Dendritic cell treated with granulocyte-macrophage colony-stimulating factor and Interleukin-4, amounts not matched to agents 40 ng/mL and 50 ng/mL, for 4 days (primary cell): ENCODE data around the gene ROCK2.

Experiments
- H3K27ac Mint-ChIP-seq: one replicate; pipeline ENCODE4 v1.8.0; 2022; ENCODE audit warnings: mild to moderate bottlenecking, mixed read lengths
- H3K27me3 Mint-ChIP-seq: one replicate; pipeline ENCODE4 v1.8.0; 2022; ENCODE audit warnings: mild to moderate bottlenecking, mixed read lengths
- H3K36me3 Mint-ChIP-seq: one replicate; pipeline ENCODE4 v1.8.0; 2022; ENCODE audit warnings: low read depth, mixed read lengths
- H3K4me1 Mint-ChIP-seq: one replicate; pipeline ENCODE4 v1.8.0; 2022; ENCODE audit warnings: low read depth, mixed read lengths
- H3K4me3 Mint-ChIP-seq: one replicate; pipeline ENCODE4 v1.8.0; 2022; ENCODE audit warnings: mild to moderate bottlenecking, moderate library complexity, mixed read lengths
- H3K9me3 Mint-ChIP-seq: one replicate; pipeline ENCODE4 v1.8.0; 2022; ENCODE audit warnings: mixed read lengths
- intact Hi-C: fragments of 100-400 bp; cut with micrococcal nuclease; formaldehyde crosslinking; loops from one replicate; pipeline ENCODE4 v1.15.0; 2022

The ROCK2 gene

DNA sequence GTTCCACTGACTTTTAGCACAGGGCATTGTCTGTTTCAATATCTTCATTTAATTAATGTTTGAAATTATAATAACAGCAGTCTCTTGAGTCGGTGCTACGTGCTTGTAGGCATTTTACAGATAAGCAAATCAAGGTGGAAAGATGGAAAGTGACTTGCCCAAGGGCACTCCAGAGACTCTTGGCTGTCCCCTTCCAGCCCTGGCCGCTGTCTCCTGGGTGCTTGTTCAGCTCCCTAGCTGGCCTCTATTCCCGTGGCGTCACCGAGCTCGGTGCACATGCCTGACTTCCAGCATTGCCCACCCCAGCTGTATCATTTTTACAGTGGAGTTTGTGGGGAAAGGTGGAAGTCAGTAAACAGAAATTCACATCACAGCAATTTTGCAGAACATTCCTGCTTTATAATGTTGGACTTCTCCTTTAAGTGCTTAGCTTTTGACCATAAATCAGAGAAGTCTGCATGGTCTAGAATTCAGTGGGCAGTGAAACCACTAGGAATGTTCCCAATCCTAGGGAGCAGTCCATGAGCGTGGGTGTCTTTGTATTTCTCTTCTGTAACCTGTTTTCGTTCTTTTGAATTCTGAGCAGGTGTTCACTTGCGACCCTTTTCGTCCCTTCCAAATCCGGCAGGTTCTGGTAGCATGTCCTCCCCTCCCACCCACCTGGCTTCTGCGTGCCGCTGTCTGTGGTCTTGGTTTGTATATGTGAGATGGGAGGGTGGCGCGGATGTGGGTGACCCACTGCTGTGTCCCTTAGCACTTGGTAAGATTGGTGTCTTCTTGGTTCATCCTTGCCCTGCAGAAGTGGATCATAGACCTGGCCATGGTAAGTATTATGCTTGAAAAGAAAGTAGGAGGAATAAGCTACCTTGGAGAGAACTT, 180.8 kb downstream of the ROCK2 start:
- no peak overlapping the region for H3K4me3 Mint-ChIP-seq
- H3K36me3 Mint-ChIP-seq = peaks cover 84% of the 10 kb centered on the region
- H3K27ac Mint-ChIP-seq = peak overlapping the region; percentile 39
- intact Hi-C loops = no loop called here
- H3K4me1 Mint-ChIP-seq = peaks cover 33% of the 10 kb centered on the region
- no peaks in the 10 kb centered on the region for H3K27me3 Mint-ChIP-seq
- H3K9me3 Mint-ChIP-seq = no peaks in the 10 kb centered on the region

DNA sequence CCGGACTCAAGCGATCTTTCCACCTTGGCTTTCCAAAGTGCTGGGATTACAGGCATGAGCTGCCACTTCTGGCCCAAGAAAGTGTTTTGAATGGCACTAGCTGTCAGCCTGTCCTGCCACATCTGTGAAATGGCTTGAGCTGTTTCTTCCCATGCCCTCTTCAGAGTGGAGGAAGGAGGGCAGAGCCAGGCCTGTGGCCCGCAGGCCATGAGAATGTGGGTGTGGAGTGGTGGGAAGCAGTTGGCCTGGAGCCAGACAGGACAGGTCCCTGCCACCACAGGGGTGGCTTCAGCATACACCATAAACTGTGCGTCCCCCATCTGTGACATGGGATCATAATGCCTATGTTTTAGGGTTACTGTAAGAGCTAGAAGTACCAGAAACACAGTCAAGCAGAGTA, 182.7 kb downstream of the ROCK2 start:
- no peaks in the 10 kb centered on the region for H3K27me3 Mint-ChIP-seq
- H3K27ac Mint-ChIP-seq = peak overlapping the region; percentile 85
- H3K4me1 Mint-ChIP-seq = peaks cover 41% of the 10 kb centered on the region
- intact Hi-C loops = no loop called here
- peaks cover 81% of the 10 kb centered on the region for H3K36me3 Mint-ChIP-seq
- H3K9me3 Mint-ChIP-seq = no peaks in the 10 kb centered on the region
- no peak overlapping the region for H3K4me3 Mint-ChIP-seq

DNA sequence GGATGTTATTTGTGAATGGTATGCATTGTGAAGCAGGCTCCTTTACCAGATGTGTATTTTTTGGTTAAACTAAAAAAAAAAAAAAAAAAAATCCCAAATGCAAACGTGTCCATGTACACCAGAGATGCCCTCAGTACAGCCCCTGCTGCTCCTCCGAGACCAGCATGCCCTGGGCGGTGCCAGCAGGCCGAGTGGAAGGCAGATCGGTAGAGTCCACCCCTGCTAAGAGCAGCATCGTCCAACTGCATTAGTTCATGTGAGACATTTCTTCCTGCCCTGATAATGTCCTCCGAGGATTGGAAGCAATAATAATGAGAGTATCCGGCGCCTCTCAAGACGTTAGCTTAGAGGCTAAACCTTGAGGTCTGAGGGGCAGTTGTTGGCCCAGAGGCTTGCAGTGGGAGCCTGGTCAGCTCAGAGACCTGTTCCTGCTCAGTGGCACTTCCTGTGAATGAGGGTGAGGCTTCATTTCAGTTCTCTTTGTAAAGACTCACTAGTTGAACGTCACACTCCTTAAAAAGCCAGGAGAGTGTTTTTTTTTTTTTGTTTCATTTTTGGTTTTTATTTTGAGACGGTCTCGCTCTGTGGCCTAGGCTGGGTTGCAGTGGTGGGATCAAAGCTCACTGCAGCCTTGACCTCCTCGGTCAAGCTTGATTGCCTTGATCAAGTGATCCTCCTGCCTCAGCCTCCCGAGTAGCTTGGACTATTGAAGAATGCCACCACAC, 183.5 kb downstream of the ROCK2 start:
- Mint-ChIP-seq H3K36me3 (peaks cover 74% of the 10 kb centered on the region), H3K4me1 (peaks cover 50% of the 10 kb centered on the region), H3K4me3 (peak overlapping the region; percentile 57), H3K27me3 (no peaks in the 10 kb centered on the region), H3K9me3 (no peaks in the 10 kb centered on the region), H3K27ac (peak overlapping the region; percentile 85)
- intact Hi-C loops = no loop called here

DNA sequence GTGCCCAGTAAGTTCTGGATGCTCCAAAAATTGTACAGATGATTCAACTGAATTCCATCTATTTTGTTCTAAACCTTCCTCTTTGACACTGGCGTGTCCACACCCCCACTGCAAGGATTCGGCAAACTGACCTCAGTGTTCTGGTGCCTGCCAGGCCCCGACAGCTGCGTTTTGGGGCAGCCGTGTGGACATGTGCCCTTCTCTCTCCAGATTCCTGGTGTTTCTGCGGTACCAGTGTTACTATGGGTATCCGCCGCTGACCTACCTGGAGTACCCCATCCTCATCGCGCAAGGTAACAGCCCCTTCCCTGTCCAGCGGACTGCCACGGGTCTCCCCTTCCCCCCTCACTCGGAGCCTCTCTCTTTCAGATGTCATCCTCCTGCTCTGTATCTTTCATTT, 184.2 kb downstream of the ROCK2 start:
- H3K36me3 Mint-ChIP-seq = peaks cover 67% of the 10 kb centered on the region
- no peaks in the 10 kb centered on the region for H3K27me3 Mint-ChIP-seq
- H3K27ac Mint-ChIP-seq = peak overlapping the region; percentile 85
- intact Hi-C loops = no loop called here
- H3K9me3 Mint-ChIP-seq = no peaks in the 10 kb centered on the region
- H3K4me3 Mint-ChIP-seq = no peak overlapping the region
- H3K4me1 Mint-ChIP-seq = peaks cover 51% of the 10 kb centered on the region

DNA sequence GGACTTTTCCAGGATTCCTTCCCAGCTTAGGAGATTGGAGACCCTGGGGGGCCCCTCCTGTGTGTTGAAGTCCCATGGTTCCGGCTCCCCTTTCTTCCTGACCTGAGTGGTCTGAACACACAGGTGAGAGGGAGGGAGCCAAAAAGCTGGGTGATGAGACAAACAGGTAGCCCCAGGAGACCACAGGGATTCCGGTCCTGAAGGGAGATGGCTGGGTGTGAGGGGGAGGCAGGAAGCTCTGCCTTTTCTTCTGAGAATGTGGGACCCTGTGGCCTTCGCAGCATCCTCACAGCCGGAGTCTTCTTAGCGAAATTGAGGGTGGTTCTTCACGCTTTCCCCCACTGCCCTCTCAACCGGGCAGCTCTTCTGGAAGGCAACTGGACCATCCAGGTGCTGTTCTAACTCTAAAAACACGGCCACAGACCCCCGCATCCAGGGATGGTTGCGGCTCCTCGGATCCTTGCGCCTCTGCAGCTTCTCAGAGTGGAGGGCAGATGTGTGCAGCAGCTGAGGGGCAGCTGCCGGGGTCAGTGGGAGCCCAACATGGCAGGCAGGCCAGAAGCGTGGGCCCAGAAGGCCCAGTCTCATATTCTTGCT, 184.8 kb downstream of the ROCK2 start:
- peak overlapping the region; percentile 85 for H3K27ac Mint-ChIP-seq
- H3K27me3 Mint-ChIP-seq = no peaks in the 10 kb centered on the region
- intact Hi-C loops = no loop called here
- no peak overlapping the region for H3K4me3 Mint-ChIP-seq
- H3K4me1 Mint-ChIP-seq = peaks cover 52% of the 10 kb centered on the region
- no peaks in the 10 kb centered on the region for H3K9me3 Mint-ChIP-seq
- peaks cover 61% of the 10 kb centered on the region for H3K36me3 Mint-ChIP-seq

DNA sequence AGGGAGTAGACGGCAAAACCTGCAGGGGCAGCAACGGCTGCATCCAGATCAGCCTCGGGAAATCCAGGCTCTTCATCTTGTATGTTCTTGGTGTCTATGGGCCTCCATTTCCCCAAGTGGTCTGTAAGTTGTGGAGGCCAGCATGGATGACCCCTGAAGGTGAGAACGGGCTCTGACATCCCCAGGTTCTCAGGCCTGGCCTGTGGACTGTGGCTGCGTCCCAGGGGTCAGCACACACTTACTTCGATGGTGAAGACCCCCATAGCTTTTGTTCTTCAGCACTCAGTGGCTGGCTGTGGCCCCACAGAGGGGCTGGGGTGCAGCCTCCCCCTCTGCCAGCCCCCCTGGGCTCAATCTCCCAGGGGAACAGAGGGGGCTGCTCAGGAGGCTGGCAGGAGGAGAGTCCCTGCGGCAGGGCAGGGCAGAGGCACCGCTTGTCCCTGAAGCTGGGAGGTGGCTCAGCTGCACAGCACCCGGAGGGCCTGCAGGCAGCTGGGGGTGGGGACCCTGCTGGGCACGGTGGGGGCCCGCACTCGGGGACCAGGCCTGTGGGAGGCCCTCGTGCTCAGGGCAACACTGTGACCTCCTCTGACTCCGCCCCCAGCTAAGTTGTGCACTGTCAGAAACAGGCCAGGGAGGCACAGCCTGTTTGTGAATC, 185.4 kb downstream of the ROCK2 start:
- Mint-ChIP-seq H3K27ac (peak overlapping the region; percentile 85), H3K4me1 (peaks cover 57% of the 10 kb centered on the region), H3K9me3 (no peaks in the 10 kb centered on the region), H3K27me3 (no peaks in the 10 kb centered on the region), H3K36me3 (peaks cover 58% of the 10 kb centered on the region), H3K4me3 (no peak overlapping the region)
- intact Hi-C loops = no loop called here

DNA sequence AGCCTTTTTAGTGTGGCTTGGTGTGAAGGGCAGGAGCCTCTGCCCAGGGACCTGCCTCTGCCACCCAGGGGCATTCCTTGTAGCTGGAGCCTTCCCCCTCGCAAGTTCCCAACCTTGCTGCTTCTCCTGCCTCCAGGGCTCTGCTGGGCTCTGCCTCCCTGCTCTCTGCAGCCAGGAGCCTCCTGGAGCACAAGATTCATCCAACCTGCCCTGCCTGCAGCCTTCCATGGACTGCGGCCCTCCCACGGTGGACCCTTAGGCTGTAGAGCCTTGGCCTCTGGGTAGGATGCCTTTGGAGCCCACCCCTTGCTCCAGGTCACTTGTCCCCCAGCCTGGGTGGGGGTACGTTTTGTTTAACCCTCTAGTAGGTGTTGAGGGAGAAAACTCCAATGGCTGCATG, 186.7 kb downstream of the ROCK2 start:
- Mint-ChIP-seq H3K9me3 (no peaks in the 10 kb centered on the region), H3K27ac (no peak overlapping the region), H3K36me3 (peaks cover 44% of the 10 kb centered on the region), H3K27me3 (no peaks in the 10 kb centered on the region), H3K4me3 (no peak overlapping the region), H3K4me1 (peaks cover 49% of the 10 kb centered on the region)
- intact Hi-C loops = no loop called here

DNA sequence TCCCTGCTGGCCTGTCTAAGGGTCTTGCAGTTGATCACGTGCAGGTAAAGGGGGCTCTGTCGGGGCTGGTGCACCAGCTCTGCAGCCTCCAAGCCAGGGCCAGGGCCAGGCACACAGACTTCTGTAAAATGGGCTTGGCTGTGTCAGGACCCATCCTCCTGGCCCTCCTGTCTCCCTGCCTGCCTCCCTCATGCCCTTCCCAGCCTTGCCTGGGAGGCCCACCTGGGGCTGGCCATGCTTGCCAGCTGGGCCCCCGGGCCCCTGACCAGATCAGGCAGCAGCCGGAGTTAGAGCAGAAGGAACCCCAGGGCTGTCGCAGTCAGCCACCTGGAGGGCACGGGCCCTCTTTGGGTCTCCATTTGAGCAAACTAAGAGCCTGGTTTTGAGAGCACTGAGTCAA, 187.1 kb downstream of the ROCK2 start:
- H3K36me3 Mint-ChIP-seq = peaks cover 40% of the 10 kb centered on the region
- intact Hi-C loops = no loop called here
- no peaks in the 10 kb centered on the region for H3K27me3 Mint-ChIP-seq
- no peak overlapping the region for H3K27ac Mint-ChIP-seq
- H3K9me3 Mint-ChIP-seq = no peaks in the 10 kb centered on the region
- H3K4me1 Mint-ChIP-seq = peaks cover 49% of the 10 kb centered on the region
- H3K4me3 Mint-ChIP-seq = no peak overlapping the region

DNA sequence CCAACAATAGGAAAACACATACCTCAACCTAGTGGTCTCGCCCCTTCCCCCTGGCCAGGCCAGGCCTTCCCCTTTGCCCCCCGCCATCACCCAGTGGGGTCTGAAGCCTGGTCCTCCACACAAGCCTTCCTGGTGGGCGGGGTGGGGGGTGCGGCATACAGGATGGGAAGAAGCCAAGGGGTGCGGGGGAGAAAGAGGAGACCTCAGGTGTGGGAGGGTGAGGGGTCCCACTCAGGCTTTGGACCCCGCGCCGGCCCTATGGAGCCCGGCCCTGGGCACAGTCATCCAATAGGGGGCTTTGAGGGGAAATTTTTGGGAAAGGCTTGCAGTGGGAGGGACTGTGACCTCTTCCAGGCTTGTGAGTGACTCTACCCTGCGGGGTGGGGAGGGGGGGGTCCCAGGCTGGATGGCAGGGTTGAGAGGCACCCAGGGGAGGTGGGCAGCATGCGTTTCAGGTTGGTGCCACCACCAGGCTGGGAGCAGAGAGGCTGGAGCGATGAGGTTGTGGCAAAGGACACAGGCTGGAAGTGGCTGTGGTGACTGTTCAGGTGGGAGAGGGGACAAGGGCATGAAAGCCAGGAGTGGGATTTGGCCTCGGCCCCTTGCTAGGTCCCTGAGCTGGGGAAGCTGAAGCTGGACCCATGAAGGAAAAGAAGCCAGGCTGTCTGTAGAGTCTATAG, 187.9 kb downstream of the ROCK2 start:
- H3K27me3 Mint-ChIP-seq = no peaks in the 10 kb centered on the region
- intact Hi-C loops = no loop called here
- H3K4me1 Mint-ChIP-seq = peaks cover 49% of the 10 kb centered on the region
- H3K9me3 Mint-ChIP-seq = no peaks in the 10 kb centered on the region
- H3K4me3 Mint-ChIP-seq = peak overlapping the region; percentile 80
- H3K27ac Mint-ChIP-seq = peak overlapping the region; percentile 75
- H3K36me3 Mint-ChIP-seq = peaks cover 32% of the 10 kb centered on the region

DNA sequence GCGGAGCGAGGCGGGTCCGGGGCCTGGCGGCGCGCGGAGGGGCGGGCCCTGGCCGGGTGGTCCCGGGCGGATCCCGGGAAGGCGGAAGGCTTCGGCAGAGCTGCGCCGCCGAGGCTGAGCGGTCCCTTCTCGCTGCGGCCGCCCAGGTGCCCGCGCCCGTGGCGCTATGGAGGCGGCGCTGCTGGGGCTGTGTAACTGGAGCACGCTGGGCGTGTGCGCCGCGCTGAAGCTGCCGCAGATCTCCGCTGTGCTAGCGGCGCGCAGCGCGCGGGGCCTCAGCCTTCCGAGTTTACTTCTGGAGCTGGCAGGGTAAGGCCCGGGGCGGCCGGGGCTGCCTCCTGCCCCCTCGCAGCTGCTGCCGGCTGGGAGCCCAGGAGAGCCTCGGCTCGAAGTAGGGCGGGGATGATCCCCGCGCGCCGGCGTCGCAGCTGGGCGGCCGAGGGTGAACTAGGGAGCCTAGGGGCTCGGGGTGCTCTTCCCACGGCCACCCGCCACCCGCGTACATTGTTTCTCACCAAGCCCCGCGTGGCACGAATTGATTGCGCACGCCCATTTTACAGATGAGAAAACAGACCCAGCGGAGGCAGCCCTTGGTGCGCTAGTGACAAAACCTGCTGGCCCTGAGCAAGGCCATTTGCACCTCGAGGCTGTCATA, 188.9 kb downstream of the ROCK2 start, which contains the start of gene SLC66A3:
SLC66A3 (plus strand) TSS at position 87 of the 655 bp plus-strand sequence; CDS start at position 167, 80 bp downstream.
- Mint-ChIP-seq H3K36me3 (peaks cover 27% of the 10 kb centered on the region), H3K27ac (peak within 1 kb of the TSS; percentile 94), H3K27me3 (no peaks in the 10 kb centered on the region), H3K4me3 (peak within 1 kb of the TSS; percentile 80), H3K4me1 (peaks cover 41% of the 10 kb centered on the region), H3K9me3 (no peaks in the 10 kb centered on the region)
- intact Hi-C loops = loop anchor here (2.0 kb wide), 1 partner anchor 23 kb away; a partner anchor contains a TSS

DNA sequence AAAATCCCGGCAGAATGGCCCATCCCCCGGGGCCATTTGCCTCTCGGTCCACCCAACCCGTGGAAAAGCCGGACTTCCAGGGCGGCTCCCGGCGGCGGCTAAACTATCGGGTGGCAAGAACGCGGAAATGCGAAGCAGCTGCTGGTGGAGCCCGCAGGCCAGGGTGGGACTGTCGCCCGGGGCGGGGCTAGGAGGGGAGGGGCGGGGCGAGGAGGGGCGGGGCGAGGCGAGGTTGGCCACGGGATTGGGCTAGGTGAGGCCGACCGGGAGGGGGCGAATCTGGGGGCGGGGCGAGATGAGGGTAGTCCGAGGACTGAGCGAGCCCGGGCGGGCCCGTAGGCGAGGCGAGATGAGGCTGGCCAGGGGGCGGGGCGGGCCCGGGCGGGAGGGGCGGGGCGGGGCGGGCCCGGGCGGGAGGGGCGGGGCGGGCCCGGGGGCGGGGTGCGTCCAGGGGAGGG, 189.5 kb downstream of the ROCK2 start:
- Mint-ChIP-seq H3K36me3 (peaks cover 22% of the 10 kb centered on the region), H3K9me3 (no peaks in the 10 kb centered on the region), H3K4me3 (peak overlapping the region; percentile 80), H3K27ac (peak overlapping the region; percentile 94), H3K27me3 (no peaks in the 10 kb centered on the region), H3K4me1 (peaks cover 36% of the 10 kb centered on the region)
- intact Hi-C loops = loop anchor here (2.0 kb wide), 1 partner anchor 22 kb away; a partner anchor contains a TSS

DNA sequence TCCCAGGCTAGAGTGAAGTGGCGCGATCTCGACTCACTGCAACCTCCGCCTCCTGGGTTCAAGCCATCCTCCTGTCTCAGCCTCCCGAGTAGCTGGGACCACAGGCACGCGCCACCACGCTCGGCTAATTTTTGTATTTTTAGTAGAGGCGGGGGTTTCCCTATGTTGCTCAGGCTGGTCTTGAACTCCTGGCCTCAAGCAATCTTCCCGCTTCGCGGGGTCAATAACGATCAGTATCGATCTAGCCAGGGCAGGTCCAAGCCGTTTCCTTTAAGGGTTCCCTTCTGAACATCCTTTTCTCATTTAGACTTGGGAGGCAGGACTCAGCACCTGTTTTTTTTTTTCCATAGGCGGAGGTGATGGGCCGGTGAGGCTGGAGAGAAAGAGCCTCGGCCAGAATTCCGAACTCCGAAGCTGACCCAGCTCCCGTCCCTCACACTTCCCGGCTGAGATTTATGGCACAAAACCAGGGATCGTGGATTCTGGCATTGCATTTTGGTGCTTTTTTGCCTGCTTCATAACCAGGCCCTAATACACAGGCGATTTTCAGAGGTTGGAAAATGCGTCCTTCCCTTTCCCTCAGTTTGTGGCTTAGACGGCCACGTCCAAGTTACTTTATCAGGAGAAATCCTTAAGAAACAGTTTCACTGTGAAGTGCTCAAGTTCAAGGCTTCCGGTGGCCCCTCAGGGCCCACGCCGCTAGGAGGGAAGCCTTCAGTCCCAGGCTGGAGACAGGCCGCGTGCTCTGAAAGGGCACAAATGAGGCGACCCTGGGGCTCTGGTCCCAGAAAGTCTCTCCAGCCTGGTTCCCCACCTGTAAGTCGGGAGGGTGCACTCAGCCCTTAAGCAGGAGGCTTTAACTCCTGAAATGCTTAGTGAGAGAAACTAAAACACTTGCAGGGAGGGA, 190.2 kb downstream of the ROCK2 start:
- H3K36me3 Mint-ChIP-seq = peaks cover 15% of the 10 kb centered on the region
- H3K4me3 Mint-ChIP-seq = peak overlapping the region; percentile 71
- H3K4me1 Mint-ChIP-seq = peaks cover 29% of the 10 kb centered on the region
- intact Hi-C loops = loop anchor here (2.0 kb wide), 1 partner anchor 21 kb away; a partner anchor contains a TSS
- H3K27me3 Mint-ChIP-seq = no peaks in the 10 kb centered on the region
- peak overlapping the region; percentile 94 for H3K27ac Mint-ChIP-seq
- H3K9me3 Mint-ChIP-seq = no peaks in the 10 kb centered on the region
